GM18870 (cell line): Measurements from ENCODE around the gene TRAM2.

Experiments used
- ATAC-seq: cut with Tn5 transposase; IDR thresholded peaks from one replicate; pipeline ENCODE4 v1.9.1; 2021; ENCODE audit warnings: moderate library complexity; ENCODE audit not compliant: unreplicated experiment

The TRAM2 gene, protein sequence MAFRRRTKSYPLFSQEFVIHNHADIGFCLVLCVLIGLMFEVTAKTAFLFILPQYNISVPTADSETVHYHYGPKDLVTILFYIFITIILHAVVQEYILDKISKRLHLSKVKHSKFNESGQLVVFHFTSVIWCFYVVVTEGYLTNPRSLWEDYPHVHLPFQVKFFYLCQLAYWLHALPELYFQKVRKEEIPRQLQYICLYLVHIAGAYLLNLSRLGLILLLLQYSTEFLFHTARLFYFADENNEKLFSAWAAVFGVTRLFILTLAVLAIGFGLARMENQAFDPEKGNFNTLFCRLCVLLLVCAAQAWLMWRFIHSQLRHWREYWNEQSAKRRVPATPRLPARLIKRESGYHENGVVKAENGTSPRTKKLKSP

GRCh38 chr6:52577022-52577777, at the start of gene TRAM2:
TSS of gene TRAM2 (minus strand) at chr6:52577060. CDS start at chr6:52576915, 145 bp downstream.
- peak; percentile 28 for ATAC-seq

GRCh38 chr6:52622810-52623209, 46.0 kb upstream of the TRAM2 start:
- no peak for ATAC-seq

- no peak for ATAC-seq
These were observed 44.8 kb upstream of the TRAM2 start for GRCh38 chr6:52621631-52622030.

GRCh38 chr6:52620906-52621190, 44.0 kb upstream of the TRAM2 start:
- no peak for ATAC-seq

DNA sequence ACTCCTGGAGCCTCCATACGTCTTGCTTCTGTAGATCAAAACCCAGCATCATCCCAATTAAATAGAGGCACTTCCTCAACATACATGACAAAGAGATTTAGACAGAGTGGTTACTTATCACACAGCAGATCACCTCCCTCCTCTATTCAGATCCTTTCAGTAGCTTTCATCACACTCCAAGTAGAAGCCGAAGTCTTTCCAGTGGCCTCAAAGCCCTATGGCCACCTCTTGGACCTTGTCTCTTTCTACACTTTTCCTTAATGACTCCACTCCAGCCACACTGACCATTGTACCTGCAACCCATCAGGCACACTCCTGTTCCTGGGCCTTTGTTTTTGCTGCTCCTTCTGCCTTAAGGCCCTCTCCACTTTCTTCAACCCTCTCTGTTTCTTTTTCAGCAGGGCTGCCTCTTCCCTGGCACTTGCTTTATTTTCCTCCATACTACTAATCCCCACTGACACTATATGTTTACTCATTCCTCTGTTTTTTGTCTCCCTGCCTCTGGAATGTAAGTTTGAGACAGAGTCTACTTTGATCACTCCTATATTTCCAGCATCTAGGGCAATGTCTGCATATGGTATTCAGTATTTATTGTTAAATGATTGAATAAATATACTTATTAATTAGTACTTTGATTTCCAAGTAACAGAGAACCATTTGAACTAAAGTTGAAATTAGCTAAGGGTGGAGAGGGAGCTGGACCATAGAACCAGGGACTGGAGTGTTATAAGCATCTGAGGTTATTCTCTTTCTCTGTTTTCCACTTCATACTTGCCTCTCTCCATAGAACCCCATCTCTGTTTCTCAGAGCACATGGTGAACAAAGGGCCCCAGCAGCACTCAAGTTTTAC, 43.4 kb upstream of the TRAM2 start:
- no peak for ATAC-seq

DNA sequence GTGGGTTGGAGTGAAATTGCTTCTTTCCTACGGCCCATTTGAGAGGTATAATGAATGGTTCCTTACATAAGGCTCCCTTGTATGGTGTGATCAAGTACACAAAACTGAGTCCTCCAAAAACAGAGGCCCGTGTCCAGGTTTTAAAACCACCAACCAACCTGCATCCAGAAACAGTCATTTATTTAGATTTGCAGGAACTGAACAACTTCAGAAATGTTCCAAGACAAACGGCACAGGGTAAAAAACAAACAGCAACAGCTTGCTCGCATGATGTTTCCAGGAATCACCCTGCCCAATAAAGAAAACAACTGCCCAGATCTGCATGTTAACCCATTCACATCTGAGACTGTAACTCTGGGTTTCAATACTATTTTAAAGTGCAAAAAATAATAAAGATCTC, 40.2 kb upstream of the TRAM2 start:
- no peak for ATAC-seq

GRCh38 chr6:52616059-52616690, 39.3 kb upstream of the TRAM2 start:
- ATAC-seq = no peak

GRCh38 chr6:52612336-52613054, 35.6 kb upstream of the TRAM2 start:
- no peak for ATAC-seq

DNA sequence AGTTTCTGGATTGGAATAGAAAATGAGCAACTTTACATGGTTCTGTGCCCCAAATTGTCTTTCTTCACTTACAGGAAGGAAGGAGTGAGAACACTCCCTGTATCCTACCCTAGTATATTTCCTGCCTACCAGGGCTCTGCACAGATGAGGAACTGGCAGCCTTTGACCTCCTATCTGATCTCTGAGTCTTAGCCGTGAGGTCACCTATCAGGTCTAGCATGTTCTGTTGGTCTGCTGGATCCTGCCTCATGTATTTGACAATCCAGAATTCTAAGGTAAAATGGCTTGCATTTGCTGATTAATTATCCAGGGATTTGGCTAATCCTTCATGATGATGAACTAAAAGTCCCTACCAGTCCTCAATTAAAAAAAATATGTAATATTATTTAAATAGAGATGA, 35.0 kb upstream of the TRAM2 start:
- ATAC-seq = no peak

- ATAC-seq = no peak
These were observed 34.0 kb upstream of the TRAM2 start for GRCh38 chr6:52610745-52611355.

- ATAC-seq = no peak
These were observed 33.2 kb upstream of the TRAM2 start for GRCh38 chr6:52610011-52610410.

DNA sequence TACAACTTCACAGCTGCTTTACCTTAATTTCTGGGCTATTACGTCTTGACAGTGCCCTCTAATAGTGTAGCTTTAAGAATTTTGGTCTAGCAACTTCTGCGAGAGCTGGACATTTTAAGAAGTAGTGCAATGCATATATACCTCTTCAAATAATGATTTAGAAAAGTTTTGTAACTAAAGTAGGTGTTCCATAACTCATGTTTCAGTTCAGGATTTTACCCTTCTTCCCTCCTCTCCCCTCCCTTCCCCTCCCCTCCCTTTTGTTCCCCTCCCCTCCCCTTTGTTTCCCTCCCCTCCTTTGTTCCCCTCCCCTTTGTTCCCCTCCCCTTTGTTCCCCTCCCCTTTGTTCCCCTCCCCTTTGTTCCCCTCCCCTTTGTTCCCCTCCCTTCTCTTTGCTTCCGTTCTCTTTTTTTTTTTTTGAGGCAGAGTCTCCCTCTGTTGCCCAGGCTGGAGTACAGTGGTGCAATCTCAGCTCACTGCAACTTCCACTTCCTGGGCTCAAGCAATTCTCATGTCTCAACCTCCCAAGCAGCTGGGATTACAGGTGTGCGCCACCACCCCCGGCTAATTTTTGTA, 28.8 kb upstream of the TRAM2 start:
- no peak for ATAC-seq

DNA sequence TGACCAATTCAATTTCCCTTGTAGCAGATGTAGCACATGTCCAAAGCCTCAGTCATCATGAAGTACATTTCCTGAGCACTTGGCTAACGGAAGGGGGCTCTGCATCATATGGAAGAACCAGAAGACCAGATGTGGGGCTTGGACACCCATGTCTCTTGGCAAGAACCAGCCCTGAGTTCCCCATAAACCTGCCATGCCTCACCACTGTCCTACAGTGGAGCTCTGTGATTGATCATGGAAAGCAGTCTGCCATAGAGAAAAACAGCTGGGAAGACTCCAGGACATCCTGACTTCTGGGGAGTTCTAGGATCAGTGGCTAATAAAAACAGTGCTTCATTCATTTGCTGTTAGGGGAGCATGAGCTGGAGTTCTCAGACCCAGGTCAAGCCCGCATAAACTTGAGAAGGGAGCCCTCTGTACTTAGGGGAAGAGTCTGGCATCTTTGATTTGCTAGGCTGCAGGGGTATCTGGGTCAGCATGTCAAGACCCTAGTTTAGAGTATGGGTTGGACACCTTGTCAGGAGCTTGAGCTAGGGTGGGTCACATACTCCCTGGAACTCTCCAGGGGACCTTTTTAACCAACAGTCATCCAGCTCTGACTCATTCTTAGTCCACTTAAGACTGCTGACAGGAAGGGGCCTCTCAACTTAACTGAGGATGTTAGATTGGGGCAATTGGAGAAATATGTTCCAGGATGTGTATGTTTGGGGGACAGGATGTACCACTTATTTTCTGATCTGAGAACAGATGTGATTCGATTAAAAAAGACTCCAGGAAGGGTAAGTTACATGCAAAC, 26.3 kb upstream of the TRAM2 start:
- no peak for ATAC-seq

- no peak for ATAC-seq
These were observed 21.9 kb upstream of the TRAM2 start for GRCh38 chr6:52598824-52599190.

DNA sequence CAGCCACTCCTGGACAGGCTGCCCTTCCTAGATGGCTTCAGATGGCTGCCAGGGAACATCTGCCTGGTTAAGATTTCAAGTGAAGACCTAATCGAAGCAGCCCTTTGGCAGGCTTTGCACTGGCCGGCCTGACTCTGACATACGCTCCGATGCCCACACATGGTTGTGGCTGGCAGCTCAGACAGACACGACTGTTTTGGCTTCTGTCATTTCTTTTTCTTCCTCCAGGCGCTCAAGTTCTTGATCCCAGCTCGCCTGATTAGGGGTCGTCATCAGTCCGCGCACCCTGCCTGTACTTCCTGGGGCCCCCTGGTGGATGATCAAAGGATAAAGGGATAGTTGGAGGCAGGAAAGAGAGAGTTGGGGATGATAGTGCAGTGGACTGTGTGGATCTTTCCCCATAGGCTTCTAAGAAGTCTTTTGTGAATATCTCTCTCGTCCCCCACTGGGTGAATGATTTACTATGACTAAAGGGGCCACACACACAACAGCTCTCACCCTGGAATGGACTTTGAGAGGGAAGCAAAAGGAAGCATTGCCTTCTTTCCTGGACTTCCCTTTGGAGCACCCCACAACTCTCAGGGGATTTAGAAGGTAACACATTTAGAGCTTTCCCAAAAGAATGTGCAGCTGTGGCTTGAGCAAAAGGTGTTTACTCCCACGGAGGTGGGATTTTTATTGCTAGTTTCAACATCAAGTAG, 21.4 kb upstream of the TRAM2 start:
- no peak for ATAC-seq

GRCh38 chr6:52597738-52598122, 20.9 kb upstream of the TRAM2 start:
- no peak for ATAC-seq

DNA sequence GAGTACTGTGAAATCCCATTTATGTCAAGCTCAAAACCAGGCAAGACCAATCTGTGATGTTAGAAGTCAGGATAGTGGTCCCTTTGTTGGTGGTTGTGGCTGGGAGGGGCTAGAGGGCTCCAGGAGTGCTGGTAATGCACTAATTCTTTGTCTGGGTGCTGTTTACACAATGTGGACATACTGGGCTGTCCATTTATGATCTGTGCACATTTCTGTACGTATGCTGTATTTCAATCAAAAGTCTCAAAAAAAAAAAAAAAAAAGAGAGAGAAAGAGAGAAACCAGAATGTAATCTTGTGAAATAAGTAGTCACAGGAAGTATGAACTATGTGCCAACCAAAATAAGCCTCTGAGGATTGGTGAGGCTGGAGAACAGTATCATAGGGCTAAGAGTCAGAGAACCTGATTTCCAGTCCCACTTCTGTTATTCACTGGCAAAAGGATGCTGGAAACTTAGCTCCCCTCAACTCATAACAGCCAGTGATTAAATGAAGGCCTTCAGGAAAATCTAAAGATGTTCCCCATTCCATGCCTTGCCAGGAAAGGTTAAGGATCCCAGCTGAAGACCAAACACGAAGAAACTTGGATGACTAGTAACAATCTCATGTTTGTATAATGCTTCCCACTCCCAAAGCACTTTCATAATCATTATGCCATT, 19.6 kb upstream of the TRAM2 start:
- ATAC-seq = no peak

- peak; percentile 51 for ATAC-seq
These were observed 18.9 kb upstream of the TRAM2 start for GRCh38 chr6:52595796-52596130.
